Fibroblast of the aortic adventitia (primary cell): ENCODE results near the gene ENKD1. TPM values are rescaled to one million over a fixed set of nuclear protein-coding genes. Genes with fewer than 3 reads are reported as not detected.
"Not testable (repeated sequence)": the region's sequence is repeated elsewhere in the genome, so short reads cannot be mapped to it uniquely, and the experiment has no call there.

ENCODE experiments used
- DNase-seq: peaks from one replicate; pipeline ENCODE4 v3.0.0-alpha.2; 2010; ENCODE audit warnings: low read depth
- H3K4me3 ChIP-seq: 2 replicates; pipeline ENCODE4 v1.5.1; 2011; ENCODE audit warnings: low read depth, mild to moderate bottlenecking, control low read depth, low read length, moderate library complexity
- total RNA-seq: library from RNA; depleted of rRNA; stranded (reverse); fragments of >200 nt; gene quantifications from 2 replicates; pipeline ENCODE4 v1.2.3, GENCODE V29; 2012; ENCODE audit warnings: low replicate concordance
- TF ChIP-seq, protein P1 (sequence below): IDR thresholded peaks from 2 replicates; pipeline ENCODE4 v1.5.1; 2011; ENCODE audit warnings: mild to moderate bottlenecking, low read length, control low read depth, inconsistent platforms; ENCODE audit not compliant: insufficient read depth

ENKD1 gene
- total RNA-seq, 1 donor, result 14.1 TPM

- TF ChIP-seq, protein P1, sequence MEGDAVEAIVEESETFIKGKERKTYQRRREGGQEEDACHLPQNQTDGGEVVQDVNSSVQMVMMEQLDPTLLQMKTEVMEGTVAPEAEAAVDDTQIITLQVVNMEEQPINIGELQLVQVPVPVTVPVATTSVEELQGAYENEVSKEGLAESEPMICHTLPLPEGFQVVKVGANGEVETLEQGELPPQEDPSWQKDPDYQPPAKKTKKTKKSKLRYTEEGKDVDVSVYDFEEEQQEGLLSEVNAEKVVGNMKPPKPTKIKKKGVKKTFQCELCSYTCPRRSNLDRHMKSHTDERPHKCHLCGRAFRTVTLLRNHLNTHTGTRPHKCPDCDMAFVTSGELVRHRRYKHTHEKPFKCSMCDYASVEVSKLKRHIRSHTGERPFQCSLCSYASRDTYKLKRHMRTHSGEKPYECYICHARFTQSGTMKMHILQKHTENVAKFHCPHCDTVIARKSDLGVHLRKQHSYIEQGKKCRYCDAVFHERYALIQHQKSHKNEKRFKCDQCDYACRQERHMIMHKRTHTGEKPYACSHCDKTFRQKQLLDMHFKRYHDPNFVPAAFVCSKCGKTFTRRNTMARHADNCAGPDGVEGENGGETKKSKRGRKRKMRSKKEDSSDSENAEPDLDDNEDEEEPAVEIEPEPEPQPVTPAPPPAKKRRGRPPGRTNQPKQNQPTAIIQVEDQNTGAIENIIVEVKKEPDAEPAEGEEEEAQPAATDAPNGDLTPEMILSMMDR, result no peak
- no peak for DNase-seq
- H3K4me3 ChIP-seq, result no peak overlapping the region
Measured at GRCh38 chr16:67699265-67699664, 32.7 kb upstream of the ENKD1 start.

- DNase-seq, result no peak
- TF ChIP-seq, protein P1, result no peak
Measured at GRCh38 chr16:67697422-67698185, 31.1 kb upstream of the ENKD1 start.

DNA sequence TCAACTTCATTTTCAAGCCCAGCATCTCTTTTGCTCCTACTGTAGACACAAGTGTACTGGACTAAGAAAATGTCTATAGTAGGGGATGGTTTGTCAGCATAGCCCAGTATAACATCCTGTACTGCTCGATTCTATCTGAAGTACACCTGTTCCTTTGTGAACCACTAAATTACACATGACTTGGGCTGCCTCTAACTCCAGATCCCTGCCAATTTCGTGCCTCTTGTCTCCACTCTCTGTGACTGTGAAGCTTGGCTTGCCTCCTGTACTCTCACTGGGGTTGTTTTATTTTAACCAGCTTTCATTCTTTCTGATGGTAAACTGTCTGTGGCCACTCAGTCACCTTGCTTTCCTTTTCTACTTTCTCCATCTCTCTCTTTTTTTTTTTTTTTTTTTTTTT is 28.1 kb upstream of the ENKD1 start:
- no peak for DNase-seq
- no peak overlapping the region for H3K4me3 ChIP-seq
- TF ChIP-seq, protein P1, result no peak

More at GRCh38 chr16:67697422-67698185, 31.1 kb upstream of the ENKD1 start:
- H3K4me3 ChIP-seq, result no peak overlapping the region

DNA sequence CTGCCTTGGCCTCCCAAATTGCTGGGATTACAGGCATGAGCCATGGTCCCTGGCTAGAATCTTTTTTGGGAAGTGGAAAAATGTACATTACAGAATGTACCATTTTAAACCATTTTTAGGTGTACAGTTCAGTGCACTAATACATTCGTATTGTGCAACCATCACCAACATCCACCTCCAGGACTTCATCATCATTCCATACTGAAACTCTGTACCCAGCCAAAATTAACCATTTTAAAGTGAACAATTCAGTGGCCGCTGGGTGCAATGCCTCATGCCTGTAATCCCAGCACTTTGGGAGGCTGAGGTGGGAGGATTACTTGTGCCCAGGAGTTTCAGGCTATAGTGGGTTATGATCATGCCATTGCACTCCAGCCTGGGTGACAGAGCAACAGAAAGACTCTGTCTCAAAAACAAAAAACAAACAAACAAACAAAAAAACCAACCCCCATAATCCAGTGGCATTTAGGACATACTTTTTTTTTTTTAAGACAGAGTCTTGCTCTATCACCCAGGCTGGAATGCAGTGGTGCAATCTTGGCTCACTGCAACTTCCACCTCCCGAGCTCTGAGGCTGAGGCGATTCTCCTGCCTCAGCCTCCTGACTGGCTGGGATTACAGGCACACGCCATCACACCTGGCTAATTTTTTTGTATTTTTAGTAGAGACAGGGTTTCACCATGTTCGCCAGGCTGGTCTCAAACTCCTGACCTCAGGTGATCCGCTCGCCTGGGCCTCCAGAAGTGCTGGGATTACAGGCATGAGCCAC is 27.2 kb upstream of the ENKD1 start:
- H3K4me3 ChIP-seq, DNase-seq: not testable (repeated sequence)

GRCh38 chr16:67685388-67686112 is 19.0 kb upstream of the ENKD1 start:
- DNase-seq, result no peak
- no peak overlapping the region for H3K4me3 ChIP-seq
- TF ChIP-seq, protein P1, result no peak

DNA sequence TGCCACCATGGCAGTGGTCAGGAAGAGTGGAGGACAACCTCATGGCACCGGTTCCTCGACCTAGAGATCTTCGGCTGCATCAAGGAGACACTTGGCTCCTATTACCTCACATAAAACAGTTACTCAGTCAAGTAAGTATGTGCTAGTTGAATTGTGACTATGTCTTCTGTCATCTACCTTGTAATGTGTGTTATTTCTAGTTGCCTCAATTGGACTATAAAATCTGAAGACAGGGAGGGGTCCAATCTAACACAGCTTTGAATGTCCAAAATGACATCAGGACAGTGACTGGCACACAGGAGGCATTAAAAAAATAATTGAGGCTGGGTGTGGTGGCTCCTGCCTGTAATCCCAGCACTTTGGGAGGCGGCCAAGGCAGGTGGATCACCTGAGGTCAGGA is 17.2 kb upstream of the ENKD1 start:
- no peak overlapping the region for H3K4me3 ChIP-seq
- no peak for DNase-seq
- TF ChIP-seq, protein P1, result no peak
